Measurements from ENCODE around the gene DPRX.

- TF ChIP-seq CTCF (IDR thresholded peaks at IDR 0.05 in 8 of 11, conservative IDR thresholded peaks at IDR 0.05 in 3 of 11) (no peak), POLR2A (IDR thresholded peaks at IDR 0.05) (no peak)
These were observed 23.4 kb downstream of the DPRX start for GRCh38 chr19:53655042-53655665.
